CD14-positive monocyte (primary cell): ENCODE results near the gene ZNF239. TPM values are rescaled to one million over a fixed set of nuclear protein-coding genes. Genes with fewer than 3 reads are reported as not detected.

Experiments
- DNase-seq, 3 donors: peaks; one replicate each; pipeline ENCODE4 v3.0.0-alpha.2; 2011 to 2022
- H2AFZ ChIP-seq: 2 replicates; pipeline ENCODE4 v1.6.0; 2012; ENCODE audit warnings: mild to moderate bottlenecking, low read depth, low read length, inconsistent platforms; ENCODE audit not compliant: insufficient read depth, poor library complexity, severe bottlenecking
- H3K27ac ChIP-seq, 2 donors: 1 replicate in 1 of 2; 2 replicates in 1 of 2; pipeline ENCODE4 v1.5.1; 2012 to 2013; ENCODE audit warnings: low read length in 2 of 2, control low read depth in 1 of 2, inconsistent platforms in 1 of 2, low read depth in 1 of 2, mild to moderate bottlenecking in 1 of 2
- H3K27me3 ChIP-seq, 2 donors: one replicate each; pipeline versions ENCODE4 v1.6.0 to v1.6.1; 2011 to 2013; ENCODE audit warnings: low read length in 2 of 2; ENCODE audit not compliant: control insufficient read depth in 2 of 2, insufficient read depth in 2 of 2
- H3K36me3 ChIP-seq, 2 donors: replicated peaks in 1 of 2; 1 replicate in 1 of 2; 2 replicates in 1 of 2; pipeline versions ENCODE4 v1.5.1 to v1.6.1; 2012 to 2013; ENCODE audit warnings: low read length in 2 of 2, control low read depth in 1 of 2, inconsistent platforms in 1 of 2, mild to moderate bottlenecking in 1 of 2; ENCODE audit not compliant: insufficient read depth in 2 of 2, control insufficient read depth in 1 of 2
- H3K4me1 ChIP-seq, 2 donors: 1 replicate in 1 of 2; 2 replicates in 1 of 2; pipeline versions ENCODE4 v1.5.1 to v1.6.1; 2012 to 2013; ENCODE audit warnings: low read length in 2 of 2, control low read depth in 1 of 2, inconsistent platforms in 1 of 2, mild to moderate bottlenecking in 1 of 2, moderate library complexity in 1 of 2; ENCODE audit not compliant: insufficient read depth in 2 of 2, control insufficient read depth in 1 of 2
- H3K4me2 ChIP-seq: replicated peaks from 2 replicates; pipeline ENCODE3; 2012; ENCODE audit warnings: low read length, moderate library complexity, mild to moderate bottlenecking; ENCODE audit not compliant: poor library complexity, severe bottlenecking; ENCODE audit errors: extremely low read depth
- H3K4me3 ChIP-seq, 3 experiments: fragments of 200-600 bp in 1 of 3; sonication (generic) in 1 of 3; replicated peaks in 1 of 3; 1 replicate in 2 of 3; 2 replicates in 1 of 3; pipeline ENCODE4 v1.5.1; 2011 to 2013; ENCODE audit warnings: low read length in 3 of 3, mild to moderate bottlenecking in 3 of 3, control low read depth in 2 of 3, low read depth in 2 of 3, inconsistent platforms in 1 of 3, moderate library complexity in 1 of 3
- H3K79me2 ChIP-seq: 2 replicates; pipeline ENCODE4 v1.6.0; 2012; ENCODE audit warnings: mild to moderate bottlenecking, control low read depth, inconsistent platforms, low read length, moderate library complexity; ENCODE audit not compliant: insufficient read depth
- H3K9ac ChIP-seq: 2 replicates; pipeline ENCODE4 v1.6.0; 2017; ENCODE audit warnings: low read length, mild to moderate bottlenecking; ENCODE audit not compliant: insufficient read depth, poor library complexity, severe bottlenecking
- H3K9me3 ChIP-seq, 2 donors: replicated peaks in 1 of 2; 1 replicate in 1 of 2; 2 replicates in 1 of 2; pipeline versions ENCODE4 v1.5.1 to v1.6.1; 2012 to 2013; ENCODE audit warnings: low read length in 2 of 2, control low read depth in 1 of 2; ENCODE audit not compliant: control insufficient read depth in 1 of 2, insufficient read depth in 1 of 2
- H4K20me1 ChIP-seq: 2 replicates; pipeline ENCODE4 v1.6.0; 2012; ENCODE audit warnings: mild to moderate bottlenecking, low read length, control low read depth, moderate library complexity; ENCODE audit not compliant: insufficient read depth
- H3K27ac Mint-ChIP-seq, 7 donors: one replicate each; pipeline ENCODE4 v1.8.0; 2020; ENCODE audit warnings: mild to moderate bottlenecking in 7 of 7, mixed read lengths in 7 of 7, moderate library complexity in 6 of 7, inconsistent platforms in 2 of 7
- H3K27me3 Mint-ChIP-seq, 3 donors: one replicate each; pipeline ENCODE4 v1.8.0; 2021 to 2022; ENCODE audit warnings: low read depth in 3 of 3, mild to moderate bottlenecking in 3 of 3, mixed read lengths in 3 of 3, moderate library complexity in 3 of 3, inconsistent platforms in 1 of 3
- H3K36me3 Mint-ChIP-seq, 2 donors: one replicate each; pipeline ENCODE4 v1.8.0; 2020; ENCODE audit warnings: mixed read lengths in 2 of 2, inconsistent platforms in 1 of 2, mild to moderate bottlenecking in 1 of 2
- H3K4me1 Mint-ChIP-seq: one replicate; pipeline ENCODE4 v1.8.0; 2020; ENCODE audit warnings: mild to moderate bottlenecking, mixed read lengths
- H3K4me3 Mint-ChIP-seq, 2 donors: one replicate each; pipeline ENCODE4 v1.8.0; 2020; ENCODE audit warnings: mild to moderate bottlenecking in 2 of 2, mixed read lengths in 2 of 2, moderate library complexity in 1 of 2
- H3K9me3 Mint-ChIP-seq, 7 donors: one replicate each; pipeline ENCODE4 v1.8.0; 2020 to 2022; ENCODE audit warnings: mixed read lengths in 7 of 7, mild to moderate bottlenecking in 6 of 7, moderate library complexity in 6 of 7, inconsistent platforms in 2 of 7
- CTCF ChIP-seq: fragments of 200-600 bp; IDR thresholded peaks from one replicate; pipeline ENCODE4 v1.8.0; 2022; ENCODE audit warnings: antibody characterized with exemption, mild to moderate bottlenecking
- WGBS: methylation state at CpG from one replicate; pipeline ENCODE4 v1.1.5; 2013; ENCODE audit warnings: missing lambda C conversion rate; ENCODE audit not compliant: insufficient coverage; 5-methylcytosine and 5-hydroxymethylcytosine counted together
- intact Hi-C, 2 donors: fragments of 100-400 bp; cut with micrococcal nuclease; formaldehyde crosslinking; loops; one replicate each; pipeline versions ENCODE4 v1.15.0 to v1.15.1; 2023
- polyA plus RNA-seq, 3 donors: library from polyadenylated mRNA; depleted of rRNA in 1 of 3; unstranded in 2 of 3; stranded (reverse) in 1 of 3; fragments of 300-500 nt in 2 of 3; fragments of >200 nt in 1 of 3; fragmentation: Illumina TruSeq in 2 of 3; gene quantifications; 1 replicate in 2 of 3; 2 replicates in 1 of 3; pipeline ENCODE4 v1.2.3, GENCODE V29; 2012 to 2021

Gene ZNF239
- polyA plus RNA-seq, 3 donors = 0.07 TPM; not detected in 2

- no peaks in the 10 kb centered on the region for H3K79me2 ChIP-seq
- H3K9me3 Mint-ChIP-seq = peaks cover 4 to 17% (median 8%) of the 10 kb centered on the region in 7 donors
- peak overlapping the region; percentile 92 for H3K4me2 ChIP-seq
- peaks cover 11 to 16% of the 10 kb centered on the region in 2 donors for H3K4me1 ChIP-seq
- peaks cover 22 to 27% of the 10 kb centered on the region in 2 donors for H3K36me3 Mint-ChIP-seq
- no peaks in the 10 kb centered on the region for H3K27me3 ChIP-seq
- no peak for DNase-seq
- peak overlapping the region; percentile 77 for H3K9ac ChIP-seq
- no peak for TF ChIP-seq CTCF
- intact Hi-C loops = no loop called here
- peak overlapping the region in 1 of 3 experiments; percentile 85 for H3K4me3 ChIP-seq
- H2AFZ ChIP-seq = peak overlapping the region; percentile 90
- H3K4me3 Mint-ChIP-seq = peak overlapping the region; percentile 85 to 86
- 92% methylated on average over 6 of the region's 10 CpGs for WGBS
- H3K9me3 ChIP-seq = peaks cover 0 to 4% of the 10 kb centered on the region in 2 donors
- H3K27ac ChIP-seq = no peak overlapping the region
- peaks cover 13% of the 10 kb centered on the region for H3K4me1 Mint-ChIP-seq
- H3K36me3 ChIP-seq = peaks cover 2 to 7% of the 10 kb centered on the region in 2 donors
- no peaks in the 10 kb centered on the region for H4K20me1 ChIP-seq
- peak overlapping the region in 2 of 7 donors; percentile 7 to 15 for H3K27ac Mint-ChIP-seq
- H3K27me3 Mint-ChIP-seq = peaks cover 2 to 5% (median 4%) of the 10 kb centered on the region in 3 donors
Measured at GRCh38 chr10:43607199-43607573, 32.8 kb upstream of the ZNF239 start.

- H4K20me1 ChIP-seq = no peaks in the 10 kb centered on the region
- peaks cover 9 to 18% (median 10%) of the 10 kb centered on the region in 7 donors for H3K9me3 Mint-ChIP-seq
- H3K36me3 ChIP-seq = peaks cover 2 to 4% of the 10 kb centered on the region in 2 donors
- TF ChIP-seq CTCF = no peak
- peak within 1 kb of the TSS in 3 of 7 donors; percentile 15 to 68 (median 49) for H3K27ac Mint-ChIP-seq
- DNase-seq = peak; percentile 22 to 44 (median 36)
- intact Hi-C loops = no loop called here
- H3K4me3 ChIP-seq = peak within 1 kb of the TSS; percentile 67 to 85 (median 84)
- peak within 1 kb of the TSS; percentile 77 for H3K9ac ChIP-seq
- H3K4me2 ChIP-seq = peak within 1 kb of the TSS; percentile 92
- H3K9me3 ChIP-seq = peaks cover 0 to 6% of the 10 kb centered on the region in 2 donors
- H3K4me1 ChIP-seq = peaks cover 11 to 16% of the 10 kb centered on the region in 2 donors
- peak within 1 kb of the TSS; percentile 90 for H2AFZ ChIP-seq
- H3K27me3 ChIP-seq = no peaks in the 10 kb centered on the region
- 2% methylated on average over 56 of the region's 58 CpGs for WGBS
- peaks cover 22 to 25% of the 10 kb centered on the region in 2 donors for H3K36me3 Mint-ChIP-seq
- H3K4me3 Mint-ChIP-seq = peak within 1 kb of the TSS; percentile 85 to 86
- H3K27me3 Mint-ChIP-seq = peaks cover 2 to 5% (median 4%) of the 10 kb centered on the region in 3 donors
- peak within 1 kb of the TSS in 1 of 2 donors; percentile 71 for H3K27ac ChIP-seq
- peaks cover 13% of the 10 kb centered on the region for H3K4me1 Mint-ChIP-seq
- no peaks in the 10 kb centered on the region for H3K79me2 ChIP-seq
Measured at GRCh38 chr10:43606323-43607198, 32.1 kb upstream of the ZNF239 start, which contains the start of gene ZNF485. Gene ZNF485 (plus strand): TSS chr10:43606438. CDS start chr10:43607051, 613 bp downstream.
